MV-4-11 (cell line): ENCODE measurements around the gene ETV6.
A peak's percentile ranks its signal among the peaks of the same experiment; 100 is the strongest.

ENCODE experiments used
- DNase-seq: peaks from one replicate; lab custom pipeline; 2025; lab: John Stamatoyannopoulos, UW

ETV6 gene

GRCh38 chr12:11758510-11759493, 109.3 kb downstream of the ETV6 start:
- DNase-seq: peak; percentile 95

GRCh38 chr12:11759494-11759878, 110.0 kb downstream of the ETV6 start:
- no peak for DNase-seq

GRCh38 chr12:11759899-11760298, 110.4 kb downstream of the ETV6 start:
- no peak for DNase-seq

- DNase-seq: no peak
These were observed 112.5 kb downstream of the ETV6 start for GRCh38 chr12:11761869-11762567.

GRCh38 chr12:11762723-11763326, 113.4 kb downstream of the ETV6 start:
- DNase-seq: peak; percentile 75

GRCh38 chr12:11763760-11764520, 114.5 kb downstream of the ETV6 start:
- DNase-seq: no peak

GRCh38 chr12:11764837-11765236, 115.4 kb downstream of the ETV6 start:
- DNase-seq: peak; percentile 31

- DNase-seq: peak; percentile 72
These were observed 115.9 kb downstream of the ETV6 start for GRCh38 chr12:11765421-11765816.

GRCh38 chr12:11765817-11766794, 116.6 kb downstream of the ETV6 start:
- peak; percentile 96 for DNase-seq

- DNase-seq: no peak
These were observed 117.7 kb downstream of the ETV6 start for GRCh38 chr12:11767029-11767724.

GRCh38 chr12:11767798-11768197, 118.3 kb downstream of the ETV6 start:
- no peak for DNase-seq

GRCh38 chr12:11768233-11768965, 118.9 kb downstream of the ETV6 start:
- no peak for DNase-seq

GRCh38 chr12:11769723-11770514, 120.4 kb downstream of the ETV6 start:
- no peak for DNase-seq

- no peak for DNase-seq
These were observed 121.9 kb downstream of the ETV6 start for GRCh38 chr12:11771356-11771755.

- no peak for DNase-seq
These were observed 122.5 kb downstream of the ETV6 start for GRCh38 chr12:11771895-11772502.

GRCh38 chr12:11773889-11774677, 124.6 kb downstream of the ETV6 start:
- peak; percentile 98 for DNase-seq

GRCh38 chr12:11774821-11775220, 125.3 kb downstream of the ETV6 start:
- DNase-seq: no peak
